SK-N-SH (cell line): Measurements from ENCODE around the gene NFYA. TPM values are rescaled to one million over a fixed set of nuclear protein-coding genes. Genes with fewer than 3 reads are reported as not detected.

Source experiments
- CTCF ChIA-PET: fragments of 300-600, 350-600 bp; formaldehyde crosslinking; extraction: SDS; loops from one replicate; lab custom pipeline; 2021; lab: Yijun Ruan, JAX
- POLR2A ChIA-PET: fragments of 350-600 bp; sonication (Branson Sonifier 250); formaldehyde crosslinking; extraction: SDS; loops from one replicate; lab custom pipeline; 2020; ENCODE audit warnings: antibody characterized with exemption, inconsistent platforms; lab: Yijun Ruan, JAX
- DNase-seq: peaks from one replicate; pipeline ENCODE4 v3.0.0; 2012
- H2AFZ ChIP-seq: fragments of 200-600 bp; sonication (generic); 2 replicates; pipeline ENCODE4 v1.8.1; 2016; ENCODE audit warnings: antibody characterized with exemption, mild to moderate bottlenecking, low read depth
- H3F3A ChIP-seq: fragments of 200-600 bp; sonication (generic); replicated peaks from 2 replicates; pipeline ENCODE3; 2016; ENCODE audit warnings: antibody characterized with exemption, mild to moderate bottlenecking; ENCODE audit not compliant: insufficient read depth
- H3K27ac ChIP-seq, 2 experiments: fragments of 200-500 bp in 1 of 2; fragments of 200-600 bp in 1 of 2; sonication (Bioruptor generic) in 1 of 2; sonication (generic), shearing (Covaris generic) in 1 of 2; 2 replicates each; pipeline versions ENCODE4 v1.5.1 to v1.6.1; 2014 to 2016; ENCODE audit warnings: low read depth in 2 of 2, inconsistent platforms in 1 of 2, low read length in 1 of 2, mild to moderate bottlenecking in 1 of 2, mixed read lengths in 1 of 2
- H3K27me3 ChIP-seq: fragments of 200-600 bp; sonication (generic), shearing (Covaris generic); 2 replicates; pipeline ENCODE4 v1.6.1; 2016; ENCODE audit warnings: mixed run types; ENCODE audit not compliant: insufficient read depth
- H3K36me3 ChIP-seq, 2 experiments: fragments of 200-500 bp in 1 of 2; fragments of 200-600 bp in 1 of 2; sonication (Bioruptor generic) in 1 of 2; sonication (generic) in 1 of 2; replicated peaks in 1 of 2; 2 replicates each; pipeline versions ENCODE3 to v1.5.1; 2014 to 2016; ENCODE audit warnings: low read length in 1 of 2, mild to moderate bottlenecking in 1 of 2; ENCODE audit not compliant: insufficient read depth in 2 of 2, control insufficient read depth in 1 of 2
- H3K4me1 ChIP-seq, 2 experiments: fragments of 200-500 bp in 1 of 2; fragments of 200-600 bp in 1 of 2; sonication (Bioruptor generic) in 1 of 2; sonication (generic), shearing (Covaris generic) in 1 of 2; 2 replicates each; pipeline versions ENCODE4 v1.5.1 to v1.6.1; 2014 to 2016; ENCODE audit warnings: low read depth in 1 of 2, low read length in 1 of 2, mixed run types in 1 of 2; ENCODE audit not compliant: insufficient read depth in 2 of 2, control insufficient read depth in 1 of 2
- H3K4me2 ChIP-seq: fragments of 200-600 bp; sonication (generic), shearing (Covaris generic); 2 replicates; pipeline ENCODE4 v1.6.1; 2017; ENCODE audit warnings: mixed run types
- H3K4me3 ChIP-seq, 2 experiments: fragments of 200-500 bp in 1 of 2; fragments of 200-600 bp in 1 of 2; sonication (Bioruptor generic) in 1 of 2; sonication (generic), shearing (Covaris generic) in 1 of 2; 2 replicates each; pipeline versions ENCODE4 v1.5.1 to v1.8.1; 2014 to 2016; ENCODE audit warnings: low read depth in 2 of 2, inconsistent platforms in 1 of 2, low read length in 1 of 2, mild to moderate bottlenecking in 1 of 2, mixed read lengths in 1 of 2, moderate library complexity in 1 of 2
- H3K79me2 ChIP-seq: fragments of 200-600 bp; sonication (generic); 2 replicates; pipeline ENCODE4 v1.8.1; 2017; ENCODE audit warnings: mild to moderate bottlenecking; ENCODE audit not compliant: insufficient read depth
- H3K9ac ChIP-seq: fragments of 200-600 bp; sonication (generic); 2 replicates; pipeline ENCODE4 v1.6.1; 2017; ENCODE audit warnings: mixed run types
- H3K9me2 ChIP-seq: fragments of 200-600 bp; sonication (generic); 2 replicates; pipeline ENCODE4 v1.6.1; 2017; ENCODE audit warnings: mixed run types
- H3K9me3 ChIP-seq: fragments of 200-600 bp; sonication (generic); 2 replicates; pipeline ENCODE4 v1.6.1; 2017; ENCODE audit warnings: mixed run types, mild to moderate bottlenecking, moderate library complexity
- H4K20me1 ChIP-seq: fragments of 200-600 bp; sonication (generic); 2 replicates; pipeline ENCODE4 v1.6.1; 2017; ENCODE audit warnings: mild to moderate bottlenecking, mixed run types; ENCODE audit not compliant: insufficient read depth
- CHD2 ChIP-seq: fragments of 150-350 bp; IDR thresholded peaks from 2 replicates; pipeline ENCODE4 v1.6.1; 2018; ENCODE audit warnings: low read length; ENCODE audit not compliant: partially characterized antibody
- CTCF ChIP-seq: fragments of 200-600 bp; sonication (generic); IDR thresholded peaks from 2 replicates; pipeline ENCODE4 v1.6.1; 2017; ENCODE audit warnings: antibody characterized with exemption, mild to moderate bottlenecking, moderate library complexity
- EP300 ChIP-seq, 2 experiments: IDR thresholded peaks; 2 replicates each; pipeline versions ENCODE4 v1.4.0 to v1.6.1; 2012; ENCODE audit warnings: borderline replicate concordance in 1 of 2, low read depth in 1 of 2, low read length in 1 of 2
- FOSL2 ChIP-seq: IDR thresholded peaks from 2 replicates; pipeline ENCODE4 v1.4.0; 2012; ENCODE audit warnings: low read depth, mild to moderate bottlenecking, moderate library complexity, borderline replicate concordance
- GABPA ChIP-seq: IDR thresholded peaks from 2 replicates; pipeline ENCODE4 v1.4.0; 2012; ENCODE audit warnings: low read depth, mild to moderate bottlenecking
- IRF3 ChIP-seq: fragments of 150-350 bp; IDR thresholded peaks from 2 replicates; pipeline ENCODE4 v1.6.1; 2016; ENCODE audit warnings: mild to moderate bottlenecking, low read depth, low read length
- MEF2A ChIP-seq: IDR thresholded peaks from 2 replicates; pipeline ENCODE4 v1.4.0; 2012; ENCODE audit warnings: low read depth, borderline replicate concordance
- RAD21 ChIP-seq: IDR thresholded peaks from 2 replicates; pipeline ENCODE4 v1.6.1; 2012; ENCODE audit warnings: mild to moderate bottlenecking, low read length
- RFX5 ChIP-seq: IDR thresholded peaks from 2 replicates; pipeline ENCODE4 v1.6.1; 2012; ENCODE audit warnings: mild to moderate bottlenecking, improper control_type of control experiment, low read length
- RXRA ChIP-seq: IDR thresholded peaks from 2 replicates; pipeline ENCODE4 v1.4.0; 2012; ENCODE audit warnings: low read depth, mild to moderate bottlenecking, borderline replicate concordance
- SIN3A ChIP-seq: IDR thresholded peaks from 2 replicates; pipeline ENCODE4 v1.6.1; 2012; ENCODE audit warnings: low read depth, mild to moderate bottlenecking, low read length, moderate library complexity, borderline replicate concordance
- SMC3 ChIP-seq: IDR thresholded peaks from 2 replicates; pipeline ENCODE4 v1.6.1; 2012; ENCODE audit warnings: low read depth, low read length, improper control_type of control experiment
- USF1 ChIP-seq: IDR thresholded peaks from 2 replicates; pipeline ENCODE4 v1.4.0; 2012; ENCODE audit warnings: low read depth, borderline replicate concordance
- YY1 ChIP-seq: IDR thresholded peaks from 2 replicates; pipeline ENCODE4 v1.4.0; 2012; ENCODE audit warnings: low read depth, mild to moderate bottlenecking
- WGBS: methylation state at CpG from one replicate; pipeline ENCODE4 v1.1.6; 2017; ENCODE audit warnings: low lambda C conversion rate; 5-methylcytosine and 5-hydroxymethylcytosine counted together
- polyA plus RNA-seq, 3 experiments: library from polyadenylated mRNA; depleted of rRNA; stranded (reverse); fragments of >200 nt; gene quantifications; 2 replicates each; pipeline ENCODE4 v1.2.3, GENCODE V29; 2012

NFYA gene
- polyA plus RNA-seq, 1 of the 3 experiments (the other 2 are of a cell fraction): 6.8 TPM

- CTCF ChIA-PET: interaction anchor here (1.0 to 2.9 kb wide), 6 partner anchors 7 to 215 kb away, joined by 3 to 10 read pairs (median 3); no protein-coding TSS in a partner anchor
- WGBS: 96% methylated on average over 1 of the region's 1 CpG
- peaks cover 15% of the 10 kb centered on the region; the same call in 1 of the 2 replicates for H3K79me2 ChIP-seq
Measured at GRCh38 chr6:41090841-41091761, 18.3 kb downstream of the NFYA start.

More at GRCh38 chr6:41090841-41091761, 18.3 kb downstream of the NFYA start:
- no peaks in the 10 kb centered on the region for H3F3A ChIP-seq
- no peaks in the 10 kb centered on the region for H3K27me3 ChIP-seq
- TF ChIP-seq SIN3A: no peak
- TF ChIP-seq CHD2: no peak
- no peak for TF ChIP-seq RXRA
- no peak for TF ChIP-seq MEF2A
- TF ChIP-seq CTCF: no peak
- TF ChIP-seq RFX5: no peak
- TF ChIP-seq YY1: no peak
- TF ChIP-seq RAD21: no peak
- TF ChIP-seq GABPA: no peak
- TF ChIP-seq IRF3: no peak
- TF ChIP-seq FOSL2: no peak
- TF ChIP-seq USF1: no peak
- no peak for TF ChIP-seq SMC3
- TF ChIP-seq EP300 (IDR thresholded peaks at IDR 0.05; ENCODE audit: borderline replicate concordance in 1 of 2, low read depth in 1 of 2, low read length in 1 of 2): no peak
- H3K36me3 ChIP-seq: peaks cover 79 to 91% of the 10 kb centered on the region in 2 experiments
- H3K9me2 ChIP-seq: no peaks in the 10 kb centered on the region
- H3K27ac ChIP-seq: no peak overlapping the region
- POLR2A ChIA-PET: no interaction called here
- no peak overlapping the region for H3K4me3 ChIP-seq
- no peaks in the 10 kb centered on the region for H3K9me3 ChIP-seq
- no peak overlapping the region for H3K9ac ChIP-seq
- no peak overlapping the region for H2AFZ ChIP-seq
- no peak for DNase-seq
- no peak overlapping the region for H3K4me2 ChIP-seq
- no peaks in the 10 kb centered on the region for H4K20me1 ChIP-seq
- H3K4me1 ChIP-seq: no peaks in the 10 kb centered on the region
